HL-60 (cell line): Measurements from ENCODE around the gene TIAM1.

Experiments
- DNase-seq, 2 experiments: peaks; one replicate each; pipeline ENCODE4 v3.0.0-alpha.2; 2010 to 2020; ENCODE audit warnings: low read depth in 1 of 2, low spot score in 1 of 2
- H3K27ac ChIP-seq: fragments of 250-450 bp; sonication (Bioruptor Pico); replicated peaks from 2 replicates; pipeline ENCODE4 v1.5.1; 2020; ENCODE audit warnings: mild to moderate bottlenecking, moderate library complexity
- H3K27me3 ChIP-seq: fragments of 250-450 bp; sonication (Bioruptor Pico); 2 replicates; pipeline ENCODE4 v1.5.1; 2021; ENCODE audit warnings: mild to moderate bottlenecking, moderate library complexity; ENCODE audit not compliant: insufficient read depth, poor library complexity, severe bottlenecking
- H3K4me3 ChIP-seq: replicated peaks from 2 replicates; pipeline ENCODE4 v1.5.1; 2011; ENCODE audit warnings: mild to moderate bottlenecking, control low read depth, low read length; ENCODE audit not compliant: insufficient read depth
- GABPA ChIP-seq: IDR thresholded peaks from 2 replicates; pipeline ENCODE4 v1.6.1; 2012; ENCODE audit warnings: low read depth
- POLR2AphosphoS5 ChIP-seq: IDR thresholded peaks from 2 replicates; pipeline ENCODE4 v1.6.1; 2012; ENCODE audit warnings: low read depth
- SPI1 ChIP-seq: IDR thresholded peaks from 2 replicates; pipeline ENCODE4 v1.6.1; 2012; ENCODE audit warnings: low read depth, mild to moderate bottlenecking, borderline replicate concordance
- TF ChIP-seq, protein P1 (sequence below): IDR thresholded peaks from 2 replicates; pipeline ENCODE4 v1.6.1; 2012; ENCODE audit warnings: low read depth; ENCODE audit not compliant: insufficient replicate concordance
- TF ChIP-seq, protein P2 (sequence below): IDR thresholded peaks from one replicate; pipeline ENCODE4 v1.5.1; 2011; ENCODE audit warnings: low read length, control low read depth, inconsistent platforms; ENCODE audit not compliant: insufficient read depth

TIAM1 gene

DNA sequence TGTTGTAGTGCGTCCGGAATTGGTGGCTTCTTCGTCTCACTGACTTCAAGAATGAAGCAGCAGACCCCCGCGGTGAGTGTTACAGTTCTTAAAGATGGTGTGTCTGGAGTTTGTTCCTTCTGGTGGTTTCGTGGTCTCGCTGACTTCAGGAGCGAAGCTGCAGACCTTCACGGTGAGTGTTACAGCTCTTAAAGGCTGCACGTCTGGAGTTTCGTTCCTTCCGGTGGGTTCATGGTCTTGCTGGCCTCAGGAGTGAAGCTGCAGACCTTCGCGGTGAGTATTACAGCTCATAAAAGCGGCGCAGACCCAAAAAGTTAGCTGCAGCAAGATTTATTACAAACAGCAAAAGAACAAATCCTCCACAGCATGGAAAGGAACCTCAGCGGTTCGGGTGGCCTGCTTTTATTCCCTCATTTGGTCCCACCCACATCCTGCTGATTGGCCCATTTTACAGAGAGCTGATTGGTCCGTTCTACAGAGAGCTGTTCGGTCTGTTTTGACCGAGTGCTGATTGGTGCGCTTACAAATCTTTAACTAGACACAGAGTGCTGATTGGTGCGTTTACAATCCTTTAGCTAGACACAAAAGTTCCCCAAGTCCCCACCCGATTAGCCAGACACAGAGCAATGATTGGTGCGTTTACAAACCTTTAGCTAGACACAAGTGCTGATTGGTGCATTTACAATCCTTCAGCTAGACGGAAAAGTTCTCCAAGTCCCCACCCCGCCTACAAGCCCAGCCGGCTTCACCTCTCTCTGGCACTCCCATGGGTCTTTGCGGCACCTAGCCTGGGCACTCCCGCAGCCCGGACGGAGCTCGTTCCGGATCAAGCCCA lies 256.2 kb downstream of the TIAM1 start:
- Histone ChIP-seq H3K27ac (no peak overlapping the region), H3K4me3 (no peak overlapping the region), H3K27me3 (no peaks in the 10 kb centered on the region)
- DNase-seq = no peak
- TF ChIP-seq SPI1 (no peak), POLR2AphosphoS5 (no peak), GABPA (no peak)
- TF ChIP-seq, protein P1, sequence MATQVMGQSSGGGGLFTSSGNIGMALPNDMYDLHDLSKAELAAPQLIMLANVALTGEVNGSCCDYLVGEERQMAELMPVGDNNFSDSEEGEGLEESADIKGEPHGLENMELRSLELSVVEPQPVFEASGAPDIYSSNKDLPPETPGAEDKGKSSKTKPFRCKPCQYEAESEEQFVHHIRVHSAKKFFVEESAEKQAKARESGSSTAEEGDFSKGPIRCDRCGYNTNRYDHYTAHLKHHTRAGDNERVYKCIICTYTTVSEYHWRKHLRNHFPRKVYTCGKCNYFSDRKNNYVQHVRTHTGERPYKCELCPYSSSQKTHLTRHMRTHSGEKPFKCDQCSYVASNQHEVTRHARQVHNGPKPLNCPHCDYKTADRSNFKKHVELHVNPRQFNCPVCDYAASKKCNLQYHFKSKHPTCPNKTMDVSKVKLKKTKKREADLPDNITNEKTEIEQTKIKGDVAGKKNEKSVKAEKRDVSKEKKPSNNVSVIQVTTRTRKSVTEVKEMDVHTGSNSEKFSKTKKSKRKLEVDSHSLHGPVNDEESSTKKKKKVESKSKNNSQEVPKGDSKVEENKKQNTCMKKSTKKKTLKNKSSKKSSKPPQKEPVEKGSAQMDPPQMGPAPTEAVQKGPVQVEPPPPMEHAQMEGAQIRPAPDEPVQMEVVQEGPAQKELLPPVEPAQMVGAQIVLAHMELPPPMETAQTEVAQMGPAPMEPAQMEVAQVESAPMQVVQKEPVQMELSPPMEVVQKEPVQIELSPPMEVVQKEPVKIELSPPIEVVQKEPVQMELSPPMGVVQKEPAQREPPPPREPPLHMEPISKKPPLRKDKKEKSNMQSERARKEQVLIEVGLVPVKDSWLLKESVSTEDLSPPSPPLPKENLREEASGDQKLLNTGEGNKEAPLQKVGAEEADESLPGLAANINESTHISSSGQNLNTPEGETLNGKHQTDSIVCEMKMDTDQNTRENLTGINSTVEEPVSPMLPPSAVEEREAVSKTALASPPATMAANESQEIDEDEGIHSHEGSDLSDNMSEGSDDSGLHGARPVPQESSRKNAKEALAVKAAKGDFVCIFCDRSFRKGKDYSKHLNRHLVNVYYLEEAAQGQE = no peak
- TF ChIP-seq, protein P2, sequence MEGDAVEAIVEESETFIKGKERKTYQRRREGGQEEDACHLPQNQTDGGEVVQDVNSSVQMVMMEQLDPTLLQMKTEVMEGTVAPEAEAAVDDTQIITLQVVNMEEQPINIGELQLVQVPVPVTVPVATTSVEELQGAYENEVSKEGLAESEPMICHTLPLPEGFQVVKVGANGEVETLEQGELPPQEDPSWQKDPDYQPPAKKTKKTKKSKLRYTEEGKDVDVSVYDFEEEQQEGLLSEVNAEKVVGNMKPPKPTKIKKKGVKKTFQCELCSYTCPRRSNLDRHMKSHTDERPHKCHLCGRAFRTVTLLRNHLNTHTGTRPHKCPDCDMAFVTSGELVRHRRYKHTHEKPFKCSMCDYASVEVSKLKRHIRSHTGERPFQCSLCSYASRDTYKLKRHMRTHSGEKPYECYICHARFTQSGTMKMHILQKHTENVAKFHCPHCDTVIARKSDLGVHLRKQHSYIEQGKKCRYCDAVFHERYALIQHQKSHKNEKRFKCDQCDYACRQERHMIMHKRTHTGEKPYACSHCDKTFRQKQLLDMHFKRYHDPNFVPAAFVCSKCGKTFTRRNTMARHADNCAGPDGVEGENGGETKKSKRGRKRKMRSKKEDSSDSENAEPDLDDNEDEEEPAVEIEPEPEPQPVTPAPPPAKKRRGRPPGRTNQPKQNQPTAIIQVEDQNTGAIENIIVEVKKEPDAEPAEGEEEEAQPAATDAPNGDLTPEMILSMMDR = no peak

DNA sequence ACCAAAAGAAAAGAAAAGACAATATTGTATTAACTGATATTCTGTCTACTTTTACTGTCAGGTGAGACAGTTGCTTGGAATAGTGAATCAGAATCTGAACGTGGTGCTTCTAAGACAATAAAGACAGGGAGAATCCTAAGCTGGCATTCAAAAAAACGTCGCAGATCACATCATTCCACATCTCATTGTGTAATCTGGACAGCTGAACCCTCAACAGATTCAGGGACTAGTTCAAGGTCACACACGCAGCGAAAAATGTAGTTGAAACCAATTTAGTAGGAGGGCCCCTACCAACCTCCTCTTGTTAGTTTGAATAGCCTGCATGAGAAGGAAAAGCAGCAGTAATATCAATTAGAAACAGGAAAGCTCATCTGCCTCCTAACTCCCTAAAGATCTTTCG lies 259.4 kb downstream of the TIAM1 start:
- Histone ChIP-seq H3K27ac (no peak overlapping the region), H3K27me3 (no peaks in the 10 kb centered on the region), H3K4me3 (no peak overlapping the region)
- TF ChIP-seq, protein P2 = no peak
- TF ChIP-seq SPI1 (no peak), GABPA (no peak), POLR2AphosphoS5 (no peak)
- TF ChIP-seq, protein P1 = no peak
- DNase-seq = no peak

DNA sequence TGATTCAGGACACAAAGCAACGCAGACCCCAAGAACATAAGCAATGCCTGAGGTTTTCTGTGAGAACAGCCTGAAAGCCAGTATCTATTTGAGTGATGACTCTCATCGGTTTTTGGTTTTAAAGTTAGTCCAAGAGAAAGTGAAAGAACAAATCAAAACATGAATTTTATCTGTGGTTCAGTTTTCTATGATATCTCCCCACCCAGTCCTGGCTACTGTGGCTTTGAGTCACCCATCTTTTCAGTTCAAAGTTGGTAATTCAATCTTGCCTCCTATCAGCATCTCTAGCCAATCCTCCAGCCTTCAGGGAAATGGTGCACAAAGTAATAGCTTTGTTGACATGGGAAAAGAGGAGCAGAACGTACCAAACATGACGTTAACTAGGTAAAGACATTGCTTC lies 265.3 kb downstream of the TIAM1 start:
- H3K4me3 ChIP-seq = no peak overlapping the region
- TF ChIP-seq GABPA (no peak), SPI1 (no peak), POLR2AphosphoS5 (no peak)
- TF ChIP-seq, protein P2 = no peak
- TF ChIP-seq, protein P1 = no peak
- no peaks in the 10 kb centered on the region for H3K27me3 ChIP-seq
- H3K27ac ChIP-seq = no peak overlapping the region
- no peak for DNase-seq
